OCI-LY7 (cell line): Measurements from ENCODE around the gene IZUMO4. TPM values are rescaled to one million over a fixed set of nuclear protein-coding genes. Genes with fewer than 3 reads are reported as not detected.

Experiments
- BruUV-seq: library from RNA; stranded (reverse); fragments of 400-500 nt; replicated peaks from 2 replicates; lab custom pipeline; 2021; lab: Mats Ljungman, UMichigan
- CTCF ChIA-PET: fragments of 300-600 bp; sonication (Branson Sonifier 250); formaldehyde crosslinking; loops from one replicate; lab custom pipeline; 2022; ENCODE audit warnings: antibody characterized with exemption; ENCODE audit not compliant: unreplicated experiment; lab: Charles Lee
- POLR2A ChIA-PET: fragments of 300-600 bp; sonication (Branson Sonifier 250); formaldehyde crosslinking; loops from one replicate; lab custom pipeline; 2022; ENCODE audit warnings: antibody characterized with exemption; lab: Charles Lee
- DNase-seq: peaks from one replicate; pipeline ENCODE4 v3.0.0-alpha.2; 2015; ENCODE audit warnings: low spot score
- H2AFZ ChIP-seq: fragments of 200-600 bp; sonication (generic), shearing (Covaris generic); 2 replicates; pipeline ENCODE4 v1.6.1; 2014; ENCODE audit warnings: mild to moderate bottlenecking, antibody characterized with exemption, low read length, moderate library complexity
- H3K27ac ChIP-seq: fragments of 200-600 bp; sonication (generic); 2 replicates; pipeline ENCODE4 v1.5.1; 2014; ENCODE audit warnings: mixed run types, low read depth, mild to moderate bottlenecking, moderate library complexity, low read length, inconsistent platforms; ENCODE audit not compliant: poor library complexity, severe bottlenecking
- H3K36me3 ChIP-seq: fragments of 200-600 bp; sonication (generic); 2 replicates; pipeline ENCODE4 v1.6.1; 2014; ENCODE audit warnings: mild to moderate bottlenecking, antibody characterized with exemption, low read length, moderate library complexity, mixed read lengths; ENCODE audit not compliant: insufficient read depth
- H3K4me1 ChIP-seq: fragments of 200-600 bp; sonication (generic); 2 replicates; pipeline ENCODE4 v1.5.1; 2014; ENCODE audit warnings: mild to moderate bottlenecking, low read length; ENCODE audit not compliant: insufficient read depth, poor library complexity, severe bottlenecking
- H3K4me2 ChIP-seq: fragments of 200-600 bp; sonication (generic); 2 replicates; pipeline ENCODE4 v1.6.1; 2014; ENCODE audit warnings: mild to moderate bottlenecking, low read length
- H3K4me3 ChIP-seq: fragments of 200-600 bp; sonication (generic); 2 replicates; pipeline ENCODE4 v1.5.1; 2014; ENCODE audit warnings: mild to moderate bottlenecking, low read depth, low read length; ENCODE audit not compliant: poor library complexity, severe bottlenecking
- H3K79me2 ChIP-seq: fragments of 200-600 bp; sonication (generic); 2 replicates; pipeline ENCODE4 v1.6.1; 2016; ENCODE audit warnings: low read depth, mild to moderate bottlenecking, low read length, moderate library complexity, mixed read lengths; ENCODE audit not compliant: insufficient read depth
- H3K9me2 ChIP-seq: fragments of 200-600 bp; sonication (generic); 2 replicates; pipeline ENCODE4 v1.6.1; 2016; ENCODE audit warnings: mild to moderate bottlenecking, low read length, mixed read lengths; ENCODE audit not compliant: insufficient read depth
- H3K9me3 ChIP-seq: fragments of 200-600 bp; sonication (generic); 2 replicates; pipeline ENCODE4 v1.6.1; 2014; ENCODE audit warnings: mild to moderate bottlenecking, mixed run types, low read length, mixed read lengths
- H4K20me1 ChIP-seq: fragments of 200-600 bp; sonication (generic); 2 replicates; pipeline ENCODE4 v1.6.1; 2014; ENCODE audit warnings: mild to moderate bottlenecking, antibody characterized with exemption, low read length, moderate library complexity, mixed read lengths; ENCODE audit not compliant: insufficient read depth
- CTCF ChIP-seq: fragments of 200-600 bp; sonication (generic); conservative IDR thresholded peaks from 2 replicates; pipeline ENCODE4 v1.5.1; 2014; ENCODE audit warnings: mild to moderate bottlenecking, antibody characterized with exemption, low read length, moderate library complexity, mixed read lengths
- EZH2phosphoT487 ChIP-seq: fragments of 200-600 bp; sonication (generic); IDR thresholded peaks from 2 replicates; pipeline ENCODE4 v1.6.1; 2018; ENCODE audit warnings: low read depth, borderline replicate concordance, mild to moderate bottlenecking, mixed run types, antibody characterized with exemption, low read length, moderate library complexity, mixed read lengths
- intact Hi-C: fragments of 100-400 bp; cut with micrococcal nuclease; formaldehyde crosslinking; loops from one replicate; pipeline ENCODE4 v1.10.0; 2022; ENCODE audit not compliant: unreplicated experiment
- total RNA-seq, 2 experiments: library from RNA; depleted of rRNA in 1 of 2; stranded (reverse); fragments of >200 nt in 1 of 2; shearing (Covaris generic) in 1 of 2; gene quantifications; 2 replicates each; pipeline ENCODE4 v1.2.3, GENCODE V29; 2014 to 2022

Gene IZUMO4
- total RNA-seq, 2 experiments from 2014 or later = 7.3 to 12.9 TPM

GRCh38 chr19:2115324-2115723, 18.6 kb downstream of the IZUMO4 start:
- no peak overlapping the region for H3K27ac ChIP-seq
- no peaks in the 10 kb centered on the region for H3K79me2 ChIP-seq
- TF ChIP-seq CTCF (no peak), EZH2phosphoT487 (no peak)
- DNase-seq = no peak
- BruUV-seq = no TSS peak
- no peaks in the 10 kb centered on the region for H3K9me2 ChIP-seq
- H3K4me2 ChIP-seq = no peak overlapping the region
- no peaks in the 10 kb centered on the region for H3K9me3 ChIP-seq
- ChIA-PET POLR2A (no interaction called here), CTCF (no interaction called here)
- no peak overlapping the region for H3K4me3 ChIP-seq
- no peaks in the 10 kb centered on the region for H3K4me1 ChIP-seq
- no peaks in the 10 kb centered on the region for H4K20me1 ChIP-seq
- intact Hi-C loops = no loop called here
- H3K36me3 ChIP-seq = peaks cover 92% of the 10 kb centered on the region
- no peak overlapping the region for H2AFZ ChIP-seq

- no peak for DNase-seq
- Histone ChIP-seq H3K79me2 (no peaks in the 10 kb centered on the region), H3K4me3 (no peak overlapping the region), H3K4me1 (no peaks in the 10 kb centered on the region), H3K27ac (no peak overlapping the region), H4K20me1 (no peaks in the 10 kb centered on the region), H3K4me2 (no peak overlapping the region), H3K9me3 (no peaks in the 10 kb centered on the region), H3K36me3 (peaks cover 92% of the 10 kb centered on the region), H2AFZ (no peak overlapping the region), H3K9me2 (no peaks in the 10 kb centered on the region)
- no TSS peak for BruUV-seq
- ChIA-PET POLR2A (no interaction called here), CTCF (no interaction called here)
- intact Hi-C loops = no loop called here
- TF ChIP-seq EZH2phosphoT487 (no peak), CTCF (no peak)
These were observed 19.3 kb downstream of the IZUMO4 start for GRCh38 chr19:2115911-2116426.

GRCh38 chr19:2116507-2116906, 19.8 kb downstream of the IZUMO4 start:
- ChIA-PET CTCF (no interaction called here), POLR2A (no interaction called here)
- BruUV-seq = no TSS peak
- Histone ChIP-seq H3K4me3 (no peak overlapping the region), H3K9me3 (no peaks in the 10 kb centered on the region), H4K20me1 (no peaks in the 10 kb centered on the region), H3K27ac (no peak overlapping the region), H3K36me3 (peaks cover 92% of the 10 kb centered on the region), H3K4me2 (no peak overlapping the region), H3K4me1 (no peaks in the 10 kb centered on the region), H2AFZ (no peak overlapping the region), H3K79me2 (no peaks in the 10 kb centered on the region), H3K9me2 (no peaks in the 10 kb centered on the region)
- TF ChIP-seq CTCF (no peak), EZH2phosphoT487 (no peak)
- no peak for DNase-seq
- intact Hi-C loops = no loop called here
